22Rv1 (cell line): ENCODE measurements around the gene DNAJA4.

Source experiments
- ZFX ChIP-seq: fragments of 450-650 bp; IDR thresholded peaks from 2 replicates; pipeline ENCODE4 v1.6.1; 2017; ENCODE audit warnings: antibody characterized with exemption, borderline replicate concordance
- TF ChIP-seq, protein P1 (sequence below): fragments of 450-650 bp; IDR thresholded peaks from 2 replicates; pipeline ENCODE4 v1.5.1; 2017; ENCODE audit warnings: mild to moderate bottlenecking

DNA sequence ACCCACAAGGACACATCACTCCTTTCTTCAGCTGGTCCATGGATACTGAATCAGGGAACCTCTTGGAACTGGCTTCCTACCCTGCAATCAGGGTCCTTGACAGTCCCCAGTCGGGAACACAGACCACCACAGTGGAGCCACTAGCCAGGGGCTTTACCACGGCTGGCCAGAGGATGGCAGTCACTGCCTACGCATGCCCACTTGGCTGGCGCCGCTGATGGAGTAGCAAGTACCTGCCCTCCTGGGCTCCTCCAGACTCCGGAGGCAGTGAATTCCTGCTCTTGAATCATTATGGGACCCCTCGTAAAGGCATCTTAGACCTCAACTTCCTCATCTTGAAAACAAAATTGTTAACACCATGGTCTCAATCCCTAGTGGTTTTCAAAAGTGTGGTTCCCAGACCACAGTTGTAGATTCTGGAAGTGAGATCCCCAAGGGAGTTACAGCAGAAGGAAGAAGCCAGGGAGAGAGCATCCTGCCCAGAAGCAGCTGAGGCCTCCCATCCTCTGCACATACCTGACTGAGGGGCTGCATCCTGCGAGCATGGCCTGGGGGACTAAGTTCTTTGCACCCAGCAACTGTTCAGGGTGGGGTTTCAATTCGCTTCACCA is 44.2 kb downstream of the DNAJA4 start:
- TF ChIP-seq, protein P1, sequence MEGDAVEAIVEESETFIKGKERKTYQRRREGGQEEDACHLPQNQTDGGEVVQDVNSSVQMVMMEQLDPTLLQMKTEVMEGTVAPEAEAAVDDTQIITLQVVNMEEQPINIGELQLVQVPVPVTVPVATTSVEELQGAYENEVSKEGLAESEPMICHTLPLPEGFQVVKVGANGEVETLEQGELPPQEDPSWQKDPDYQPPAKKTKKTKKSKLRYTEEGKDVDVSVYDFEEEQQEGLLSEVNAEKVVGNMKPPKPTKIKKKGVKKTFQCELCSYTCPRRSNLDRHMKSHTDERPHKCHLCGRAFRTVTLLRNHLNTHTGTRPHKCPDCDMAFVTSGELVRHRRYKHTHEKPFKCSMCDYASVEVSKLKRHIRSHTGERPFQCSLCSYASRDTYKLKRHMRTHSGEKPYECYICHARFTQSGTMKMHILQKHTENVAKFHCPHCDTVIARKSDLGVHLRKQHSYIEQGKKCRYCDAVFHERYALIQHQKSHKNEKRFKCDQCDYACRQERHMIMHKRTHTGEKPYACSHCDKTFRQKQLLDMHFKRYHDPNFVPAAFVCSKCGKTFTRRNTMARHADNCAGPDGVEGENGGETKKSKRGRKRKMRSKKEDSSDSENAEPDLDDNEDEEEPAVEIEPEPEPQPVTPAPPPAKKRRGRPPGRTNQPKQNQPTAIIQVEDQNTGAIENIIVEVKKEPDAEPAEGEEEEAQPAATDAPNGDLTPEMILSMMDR: peak; percentile 94
- TF ChIP-seq ZFX: no peak
